DMS114 treated with DMSO at 0.1 percent for 48 hours (cell line): Measurements from ENCODE around the gene LRCH4.
A peak's percentile ranks its signal among the peaks of the same experiment; 100 is the strongest.
"Not testable (repeated sequence)": the region's sequence is repeated elsewhere in the genome, so short reads cannot be mapped to it uniquely, and the experiment has no call there.

Source experiments
- DNase-seq: peaks from one replicate; lab custom pipeline; 2025; ENCODE audit not compliant: unreplicated experiment; lab: John Stamatoyannopoulos, UW

Gene LRCH4

DNA sequence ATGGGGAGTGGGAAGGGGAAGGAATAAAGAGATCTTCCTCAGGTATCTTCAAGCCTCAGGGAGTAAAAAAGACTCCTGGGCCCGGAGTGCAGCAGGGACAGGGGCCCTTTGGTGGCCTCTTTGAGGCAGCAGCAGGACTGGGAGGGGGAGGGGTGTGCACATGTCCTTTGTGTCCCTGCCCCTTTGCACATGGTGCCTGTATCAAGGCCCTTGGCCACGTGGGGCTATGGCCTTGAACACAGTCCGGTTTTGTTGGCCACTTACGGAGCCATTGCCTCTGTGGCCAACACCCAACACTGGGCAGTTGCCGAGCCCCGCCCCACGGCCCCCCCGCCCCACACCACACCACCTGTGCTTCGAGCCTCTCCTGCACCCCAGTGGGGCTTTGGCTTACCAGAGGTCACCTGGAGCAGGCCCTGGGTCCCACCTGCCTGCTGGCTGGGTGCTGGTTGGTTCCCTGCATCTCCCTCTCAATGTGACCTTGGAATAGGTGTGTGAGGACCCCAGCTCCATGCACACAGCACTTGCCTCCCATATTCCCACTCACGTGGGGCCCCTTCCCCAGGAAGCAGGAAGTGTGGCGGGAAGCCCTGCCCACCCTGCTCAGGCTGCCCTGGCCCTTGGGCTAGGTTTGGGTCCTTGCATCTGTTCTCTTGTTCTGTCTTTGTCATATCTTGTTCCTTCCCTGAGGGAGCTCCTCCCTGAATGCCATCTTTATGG, 17.6 kb downstream of the LRCH4 start:
- DNase-seq = no peak

DNA sequence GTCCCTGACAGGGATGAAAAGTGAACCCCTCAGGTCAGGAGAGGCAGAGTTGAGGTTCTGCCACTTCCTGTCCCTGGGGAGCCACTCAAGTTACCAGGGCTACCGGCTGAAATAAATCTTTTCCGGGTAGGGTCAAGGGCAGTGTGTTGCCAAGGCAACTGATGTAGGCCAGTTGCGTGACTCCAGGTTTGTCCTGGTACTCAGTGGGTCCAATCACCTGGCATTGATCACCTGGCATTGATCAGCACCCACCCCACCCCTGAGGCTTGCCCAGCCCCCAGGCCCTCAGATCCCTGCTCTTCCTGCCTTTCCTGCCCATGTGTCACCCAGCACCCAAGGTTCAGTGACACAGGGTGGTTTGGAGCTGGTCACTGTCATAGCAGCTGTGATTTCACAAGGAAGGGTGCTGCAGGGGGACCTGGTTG, 18.2 kb downstream of the LRCH4 start:
- DNase-seq = no peak

DNA sequence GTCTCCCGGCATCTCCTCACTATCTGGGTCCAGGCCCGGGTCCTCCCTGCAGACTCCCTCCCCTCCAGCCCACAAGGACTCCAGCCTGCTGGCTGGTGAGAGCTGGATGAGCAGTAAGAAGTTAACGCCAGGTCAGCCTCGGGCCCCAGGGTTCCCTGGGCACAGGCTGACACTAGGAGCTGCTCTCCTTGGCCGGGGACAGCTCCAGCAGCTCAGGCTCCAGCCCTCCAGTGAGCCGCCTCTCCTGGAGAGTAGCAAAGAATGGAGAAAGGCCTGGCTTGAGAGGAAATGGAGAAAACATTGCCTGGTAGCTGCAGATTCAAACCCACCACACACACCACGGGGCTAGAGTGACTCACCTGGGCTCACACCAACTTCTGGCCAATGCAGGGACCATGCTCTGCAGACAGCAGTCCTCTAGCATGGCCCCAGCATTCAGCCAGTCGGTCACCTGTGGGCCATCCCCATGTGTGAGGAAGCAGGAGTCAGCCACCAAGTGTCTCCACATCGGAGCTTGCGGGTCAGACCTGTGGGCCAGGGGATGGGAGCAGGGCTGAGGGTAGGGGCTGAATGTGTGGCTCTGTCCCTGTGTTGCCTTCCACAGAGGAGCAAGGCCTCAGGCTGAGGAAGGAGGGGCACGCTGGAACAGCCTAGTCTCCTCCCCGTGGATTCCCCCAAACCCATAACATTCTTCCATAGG, 18.7 kb downstream of the LRCH4 start:
- DNase-seq = no peak

DNA sequence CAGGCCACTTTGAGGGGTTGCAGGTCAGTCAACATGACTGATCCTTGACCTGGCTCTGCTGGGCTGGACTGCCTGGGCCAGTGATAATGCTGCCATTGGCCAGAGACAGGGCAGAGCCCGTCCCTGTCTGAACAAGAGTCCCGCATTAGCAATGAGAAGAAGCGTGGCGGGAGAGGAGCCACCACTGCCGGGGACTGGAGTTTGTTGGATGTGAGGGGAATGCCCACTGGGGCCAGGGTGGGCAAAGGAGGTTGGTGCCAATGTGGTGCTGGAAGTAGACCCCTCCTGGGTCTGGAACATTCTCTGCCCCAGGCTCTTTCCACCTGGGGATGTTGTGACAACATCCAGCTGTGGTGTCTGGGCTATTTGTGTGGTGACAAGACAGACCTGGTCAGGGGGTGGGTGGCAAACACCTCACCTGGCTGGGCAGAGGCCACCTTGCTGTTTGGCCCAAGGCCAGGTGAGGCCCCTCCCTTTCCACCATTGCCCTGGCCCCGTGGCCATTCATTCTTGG, 19.9 kb downstream of the LRCH4 start:
- no peak for DNase-seq

DNA sequence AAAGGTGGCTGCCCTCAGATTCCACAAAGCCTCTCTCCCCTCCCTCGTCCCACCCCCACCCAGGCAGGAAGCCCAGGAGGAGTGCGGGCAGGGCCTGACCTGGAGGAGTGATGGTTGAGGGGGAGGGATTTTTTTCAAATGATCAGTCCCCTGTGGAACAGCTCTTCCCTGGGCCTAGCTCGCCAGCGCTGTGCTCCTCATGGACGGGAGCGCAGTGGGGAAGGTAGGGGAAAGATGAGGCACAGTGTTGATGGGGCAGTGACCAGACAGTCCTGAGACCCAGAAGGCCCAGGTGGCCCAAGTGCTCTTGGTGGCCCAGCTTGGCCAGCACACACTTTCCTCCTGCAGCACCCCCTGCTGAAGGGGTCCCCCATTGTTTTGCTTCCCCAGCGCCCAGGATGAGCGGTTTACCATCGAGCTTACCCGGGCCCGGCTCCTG, 20.8 kb downstream of the LRCH4 start:
- no peak for DNase-seq

DNA sequence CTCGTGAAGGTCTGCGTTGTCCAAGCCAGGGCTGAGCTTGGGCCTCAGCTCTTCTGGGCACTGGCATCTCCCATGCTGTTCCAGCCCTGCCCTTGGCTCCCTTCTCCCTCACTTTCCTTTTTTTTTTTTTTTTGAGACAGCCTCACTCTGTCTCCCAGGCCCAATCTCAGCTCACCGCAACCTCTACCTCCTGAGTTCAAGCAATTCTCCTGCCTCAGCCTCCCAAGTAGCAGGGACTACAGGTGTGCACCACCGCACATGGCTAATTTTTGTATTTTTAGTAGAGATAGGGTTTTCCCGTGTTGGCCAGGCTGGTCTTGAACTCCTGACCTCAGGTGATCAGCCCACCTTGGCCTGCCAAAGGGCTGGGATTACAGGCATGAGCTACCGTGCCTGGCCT, 21.5 kb downstream of the LRCH4 start:
- DNase-seq = not testable (repeated sequence)

DNA sequence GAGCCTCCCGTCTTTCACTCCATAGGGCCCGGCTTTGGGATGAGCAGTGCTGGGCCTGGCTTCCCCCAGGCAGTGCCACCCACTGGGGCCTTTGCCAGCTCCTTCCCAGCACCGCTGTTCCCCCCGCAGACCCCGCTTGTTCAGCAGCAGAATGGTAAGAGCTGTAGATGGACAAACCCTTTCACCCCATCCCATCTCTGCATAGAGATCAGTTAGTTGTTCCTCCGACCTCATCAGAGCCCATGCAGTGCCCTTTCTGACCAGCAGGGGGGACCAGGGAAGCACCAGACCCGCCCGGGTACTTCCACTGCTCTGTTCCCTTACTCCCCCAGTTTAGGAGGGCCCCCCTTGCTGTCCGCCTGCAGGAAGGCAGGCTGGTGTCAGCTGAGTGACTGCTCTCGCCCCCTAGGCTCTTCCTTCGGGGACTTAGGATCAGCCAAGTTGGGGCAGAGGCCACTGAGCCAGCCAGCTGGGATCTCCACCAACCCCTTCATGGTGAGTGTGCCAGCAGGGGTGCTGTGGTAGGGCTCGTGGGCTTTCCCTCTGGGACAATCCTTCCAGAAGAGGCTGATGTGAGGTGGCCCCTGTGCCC, 22.0 kb downstream of the LRCH4 start:
- DNase-seq = peak; percentile 18

DNA sequence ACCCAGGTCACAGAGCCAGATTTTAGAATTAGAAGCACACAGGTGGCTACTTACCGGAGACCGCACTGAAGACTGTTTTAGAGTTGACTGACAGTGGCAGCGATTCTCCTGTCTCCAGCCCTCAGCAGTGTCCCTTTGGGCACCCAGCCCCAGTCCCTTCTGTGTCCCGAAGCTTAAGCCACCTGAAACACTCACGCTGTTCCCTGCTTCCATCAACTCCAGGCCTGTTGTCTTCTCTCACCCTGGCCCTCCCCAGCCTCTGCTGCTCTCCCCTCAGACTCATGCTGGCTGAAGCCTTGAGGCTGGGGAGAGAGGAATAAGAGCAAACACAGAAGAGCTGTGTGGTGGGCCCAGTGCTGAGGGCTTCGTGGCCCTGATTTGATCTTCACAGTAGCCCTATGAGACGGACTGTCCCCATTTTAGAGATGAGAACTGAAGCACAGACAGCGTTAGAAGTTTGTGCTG, 22.8 kb downstream of the LRCH4 start:
- DNase-seq = no peak

DNA sequence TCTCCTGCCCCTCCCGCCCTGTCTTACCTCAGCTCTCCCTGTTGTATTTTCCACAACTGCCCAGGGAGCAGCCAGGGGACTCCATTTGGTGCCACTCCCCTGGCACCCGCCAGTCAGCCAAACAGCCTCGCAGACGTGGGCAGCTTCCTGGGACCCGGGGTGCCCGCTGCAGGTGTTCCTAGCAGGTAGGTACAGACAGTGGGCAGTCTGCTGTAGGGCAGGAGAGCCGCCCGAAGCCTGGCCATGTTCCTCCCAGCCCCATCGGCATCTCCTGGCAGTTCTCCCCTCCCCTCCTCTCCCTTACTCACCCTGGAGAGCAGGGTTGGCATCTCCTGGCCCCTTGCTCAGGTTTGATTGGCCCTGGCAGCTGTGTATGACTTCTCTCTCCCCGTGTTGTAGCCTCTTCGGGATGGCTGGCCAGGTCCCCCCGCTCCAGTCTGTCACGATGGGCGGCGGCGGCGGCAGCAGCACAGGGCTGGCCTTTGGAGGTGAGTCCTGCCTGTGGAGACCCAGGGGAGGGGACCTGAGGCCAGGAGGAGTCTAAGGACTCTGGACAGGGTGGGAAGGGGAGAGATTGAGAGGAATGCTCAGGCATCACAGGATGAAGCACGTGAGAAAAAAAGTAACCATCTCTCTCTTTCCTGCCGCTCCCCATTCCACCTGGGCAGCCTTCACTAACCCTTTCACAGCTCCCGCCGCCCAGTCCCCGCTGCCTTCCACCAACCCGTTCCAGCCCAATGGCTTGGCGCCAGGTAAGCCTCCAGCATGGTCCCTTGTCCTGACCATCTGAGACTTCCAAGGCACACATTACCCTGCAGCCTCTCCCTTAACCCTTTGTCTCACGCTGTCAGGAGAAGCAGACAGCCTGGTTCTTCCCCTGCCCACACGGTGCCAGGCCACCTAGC, 23.5 kb downstream of the LRCH4 start:
- no peak for DNase-seq

DNA sequence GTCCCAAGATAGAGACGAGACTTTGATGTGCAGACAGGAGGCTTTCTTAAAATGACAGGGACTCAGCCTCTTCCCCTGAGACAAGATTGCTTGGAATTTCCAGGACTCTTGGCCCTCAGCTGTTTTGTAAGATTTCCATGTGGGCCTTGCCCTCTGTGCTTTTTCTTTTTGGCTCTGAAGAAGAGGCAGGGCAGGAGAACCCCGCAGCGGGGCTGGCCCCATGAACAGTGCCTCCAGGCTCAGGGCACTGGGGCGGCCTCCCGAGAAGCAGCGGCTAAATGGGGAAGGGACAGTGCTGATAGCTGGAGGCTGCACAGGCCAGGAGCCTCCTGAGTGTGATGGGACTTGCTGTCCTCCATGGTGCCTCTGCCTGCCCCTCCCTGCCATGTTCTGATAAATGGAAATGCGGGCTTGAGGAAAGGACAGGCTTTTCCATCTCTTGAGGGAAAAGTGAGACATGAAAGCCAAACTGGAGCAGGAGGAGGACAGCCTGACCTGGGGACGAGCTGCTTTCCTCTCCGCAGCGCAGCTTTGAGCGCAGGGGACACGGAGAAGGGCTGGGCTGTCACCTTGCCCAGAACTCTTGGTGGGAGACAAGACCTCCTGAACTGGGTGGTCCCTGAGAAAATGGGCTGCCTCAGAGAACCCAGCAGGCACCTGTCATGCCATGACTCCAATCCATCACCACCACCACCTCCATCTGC, 24.3 kb downstream of the LRCH4 start:
- no peak for DNase-seq

DNA sequence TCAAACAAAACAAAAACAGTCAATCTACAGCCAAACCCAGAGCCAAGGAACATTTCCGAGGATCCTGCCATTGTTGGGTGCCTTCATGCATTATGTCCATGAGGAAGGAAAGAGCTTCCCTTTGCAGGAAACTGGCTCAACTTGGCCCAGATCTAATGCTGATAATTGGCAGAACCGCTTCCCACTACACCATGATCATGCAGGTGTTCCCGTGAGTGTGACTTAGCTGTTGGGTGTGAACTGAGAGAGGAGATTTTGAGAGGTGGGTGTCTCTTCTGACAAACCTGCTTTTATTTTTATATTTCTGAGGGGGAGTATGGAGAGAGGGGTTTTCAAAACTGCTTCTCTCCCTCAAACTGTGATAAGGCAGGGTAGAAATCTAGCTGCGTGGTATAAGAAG, 26.8 kb downstream of the LRCH4 start:
- no peak for DNase-seq

DNA sequence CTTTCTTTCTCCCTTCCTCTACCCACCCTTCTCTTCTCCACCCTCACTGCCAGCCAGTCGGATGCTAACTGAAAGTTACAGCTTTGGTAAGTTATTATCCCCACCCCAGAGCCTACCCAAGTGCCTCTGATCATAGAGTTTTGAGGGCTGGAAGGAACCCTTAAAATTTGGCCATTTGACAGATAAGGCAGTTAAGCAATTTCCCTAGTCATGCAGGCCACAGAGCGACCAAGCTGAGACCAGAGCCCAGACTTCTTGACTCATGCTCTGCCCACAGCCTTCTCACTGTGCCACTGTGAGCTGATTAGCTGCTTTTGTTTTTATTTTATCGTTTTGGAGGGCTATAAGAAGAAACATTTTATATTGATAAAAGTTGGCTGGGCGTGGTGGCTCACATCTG, 29.4 kb downstream of the LRCH4 start:
- no peak for DNase-seq

DNA sequence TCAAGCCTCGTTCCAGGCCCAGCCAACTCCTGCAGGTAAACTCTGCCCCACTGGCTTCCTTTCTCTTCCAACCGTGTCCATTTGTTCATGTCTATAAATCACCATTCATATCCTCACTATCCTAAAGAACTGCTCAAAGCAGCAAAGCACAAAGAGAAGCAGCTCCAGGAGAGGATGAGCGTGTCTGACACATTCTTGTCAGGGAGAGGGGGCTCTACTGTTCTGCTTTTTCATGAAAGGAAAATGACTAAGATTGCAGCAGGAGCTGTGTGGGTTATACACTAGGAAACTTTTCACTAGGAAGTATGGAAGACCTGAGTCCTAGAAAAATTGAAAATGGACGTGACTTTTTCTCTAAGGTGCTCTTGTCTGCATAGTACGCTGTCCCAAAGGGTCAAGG, 30.2 kb downstream of the LRCH4 start:
- no peak for DNase-seq

DNA sequence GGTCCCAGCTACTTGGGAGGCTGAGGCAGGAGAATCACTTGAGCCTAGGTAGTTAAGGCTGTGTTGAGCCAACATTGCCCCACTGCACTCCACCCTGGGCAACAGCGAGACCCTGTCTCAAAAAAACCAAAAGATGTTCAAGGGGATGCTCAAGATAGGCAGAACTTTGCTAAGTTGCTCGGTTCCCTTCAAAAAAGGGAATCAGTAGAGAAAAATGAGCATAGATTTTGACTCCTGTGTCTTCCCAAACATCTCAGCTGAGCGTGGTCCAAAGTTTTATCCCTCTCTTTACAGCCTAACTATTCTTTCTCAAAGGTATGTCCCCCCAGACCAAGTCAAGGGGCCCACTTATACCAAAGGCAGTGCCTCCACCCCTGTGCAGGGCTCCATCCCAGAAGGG, 32.9 kb downstream of the LRCH4 start:
- no peak for DNase-seq

DNA sequence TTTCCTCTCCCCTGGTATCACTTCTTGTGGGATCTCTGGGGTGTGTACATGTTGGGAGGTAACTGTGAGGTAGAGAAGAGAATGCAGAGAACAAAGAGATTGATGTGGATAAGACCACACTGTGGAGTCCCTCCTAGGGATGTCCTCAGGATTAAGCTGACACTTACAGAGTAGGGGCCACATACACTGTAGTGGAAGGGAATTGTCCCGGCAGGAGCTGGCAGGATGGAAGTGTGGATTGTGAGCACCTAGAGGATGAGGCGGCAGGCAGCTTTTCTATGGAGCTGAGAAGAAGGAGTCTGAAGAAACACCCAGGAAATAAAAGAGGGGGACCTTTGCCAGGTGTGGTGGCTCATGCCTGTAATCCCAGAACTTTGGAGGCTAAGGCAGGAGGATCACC, 33.4 kb downstream of the LRCH4 start:
- DNase-seq = no peak

DNA sequence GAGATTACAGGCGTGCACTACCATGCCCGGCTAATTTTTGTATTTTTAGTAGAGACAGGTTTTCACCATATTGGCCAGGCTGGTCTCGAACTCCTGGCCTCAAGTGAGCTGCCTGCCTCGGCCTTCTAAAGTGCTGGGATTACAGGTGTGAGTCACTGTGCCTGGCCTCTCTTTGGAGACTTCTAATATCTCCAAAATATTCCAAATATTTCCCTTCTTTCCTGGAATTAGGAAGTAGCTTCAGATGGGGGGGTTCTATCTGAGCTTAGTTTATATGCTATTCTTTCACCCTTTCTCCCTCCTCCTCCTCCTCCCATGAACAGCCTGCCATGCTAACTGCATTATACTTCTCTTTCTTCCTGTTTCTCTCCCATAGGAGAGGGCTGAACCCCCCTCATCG, 37.5 kb downstream of the LRCH4 start:
- not testable (repeated sequence) for DNase-seq

DNA sequence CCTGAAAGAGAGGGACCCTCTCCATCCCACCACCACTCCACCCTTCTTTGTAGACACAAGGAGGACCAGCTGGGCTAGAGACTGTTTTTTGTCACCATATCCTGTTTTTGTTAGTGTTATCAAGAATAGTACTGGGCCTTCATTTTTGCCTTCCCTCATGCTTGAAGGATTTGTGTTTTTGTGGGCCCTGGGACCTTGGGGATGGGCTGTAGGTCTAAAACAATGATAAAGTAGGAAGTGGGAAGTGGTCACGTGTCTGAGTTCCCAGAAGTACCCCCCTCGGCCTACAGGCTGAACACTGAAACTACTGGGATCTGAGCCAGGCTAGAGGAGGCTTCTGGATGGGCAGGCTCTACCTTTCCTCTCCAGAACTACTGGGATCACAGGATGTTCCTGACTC, 38.1 kb downstream of the LRCH4 start:
- no peak for DNase-seq

DNA sequence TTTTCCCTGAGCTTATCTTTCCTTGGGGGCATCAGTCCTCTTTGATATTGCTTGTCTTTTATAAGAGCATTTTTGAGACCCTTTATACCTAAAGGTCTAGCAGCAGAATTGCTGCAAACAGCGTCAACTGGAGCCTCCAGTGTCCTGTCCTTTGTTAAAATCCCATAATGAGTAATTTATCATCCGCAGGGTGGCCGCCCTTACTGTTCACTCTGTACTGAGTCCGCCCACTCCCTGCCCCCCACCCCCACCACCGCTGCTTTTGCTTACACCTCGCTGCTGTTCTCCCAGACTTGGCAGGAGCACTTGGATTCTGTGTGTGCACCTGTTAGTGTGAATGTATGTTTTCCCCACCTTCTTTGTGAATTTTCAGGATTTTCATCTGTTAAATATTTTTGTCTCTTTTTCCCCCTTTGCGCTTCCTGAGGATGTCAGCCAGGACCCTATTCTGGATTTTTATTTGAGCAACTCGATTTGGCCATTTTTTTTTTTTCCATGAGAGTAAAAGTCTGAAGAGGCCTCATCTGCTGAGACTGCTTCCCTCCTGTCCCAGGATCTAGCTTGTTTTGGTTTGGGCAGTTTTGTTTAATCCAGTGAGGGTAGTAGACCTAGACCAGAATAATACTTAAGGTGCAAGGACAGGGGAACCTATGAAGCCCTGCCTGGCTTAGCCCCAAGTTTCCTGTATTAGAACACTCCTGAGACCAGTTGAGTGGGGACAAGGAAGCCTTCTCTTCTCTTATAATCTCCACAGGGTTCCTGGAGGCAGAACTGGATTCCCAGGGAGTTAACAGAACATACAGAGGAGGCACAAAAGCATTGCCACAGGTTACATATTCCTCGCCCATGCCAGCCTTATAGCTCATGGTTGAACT, 38.8 kb downstream of the LRCH4 start:
- DNase-seq = no peak

DNA sequence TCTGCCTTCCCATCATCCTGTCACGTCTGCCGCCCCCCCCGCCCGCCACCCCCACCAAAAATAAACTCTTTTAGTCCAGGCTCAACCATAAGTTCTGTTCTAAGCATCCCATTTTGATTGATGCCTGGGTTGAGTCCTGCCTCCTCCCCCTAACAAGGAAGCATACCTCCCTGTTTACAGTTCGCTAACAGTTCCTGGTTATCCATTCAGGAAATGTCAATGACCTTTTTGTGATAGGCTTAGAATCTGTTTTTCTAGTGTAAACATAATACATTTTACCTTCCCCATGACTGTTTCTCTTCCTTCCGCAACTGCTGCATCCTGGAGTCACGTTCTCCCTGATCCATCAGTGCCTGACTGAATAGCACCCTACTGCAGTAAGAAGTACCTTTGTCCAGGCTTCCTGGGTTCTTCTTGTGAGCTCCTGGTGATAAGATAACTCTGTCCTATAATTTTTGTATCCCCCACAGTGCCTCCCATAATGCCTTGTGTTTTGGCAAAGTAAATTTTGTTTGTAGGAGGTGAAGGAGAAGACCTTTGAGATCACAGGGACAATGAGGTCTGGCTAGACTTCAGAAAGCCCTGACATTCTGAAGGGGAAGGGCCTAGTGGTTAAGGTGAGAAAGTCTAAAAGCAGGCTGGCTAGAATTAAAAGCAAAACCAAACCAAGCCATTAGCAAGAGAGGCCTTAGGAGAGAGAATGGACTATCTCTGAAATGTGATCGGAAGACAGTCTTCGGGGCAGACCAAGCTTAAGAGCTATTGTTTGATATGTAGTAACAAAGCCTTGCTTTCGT, 39.6 kb downstream of the LRCH4 start:
- no peak for DNase-seq
